Urinary bladder (tissue), 4 donors: ENCODE results near the gene KIFC3. TPM values are rescaled to one million over a fixed set of nuclear protein-coding genes. Genes with fewer than 3 reads are reported as not detected.
"Not testable (repeated sequence)": the region's sequence is repeated elsewhere in the genome, so short reads cannot be mapped to it uniquely, and the experiment has no call there.

Source experiments
- DNase-seq: peaks from one replicate; pipeline ENCODE4 v3.0.0-alpha.2; 2015; ENCODE audit errors: extremely low spot score
- H3K27ac ChIP-seq: one replicate; pipeline ENCODE4 v1.5.1; 2013; ENCODE audit warnings: low read depth, mild to moderate bottlenecking, moderate library complexity
- H3K36me3 ChIP-seq: one replicate; pipeline ENCODE4 v1.6.1; 2013; ENCODE audit warnings: mild to moderate bottlenecking, moderate library complexity; ENCODE audit not compliant: insufficient read depth
- H3K4me1 ChIP-seq: one replicate; pipeline ENCODE4 v1.6.1; 2013; ENCODE audit warnings: mild to moderate bottlenecking, moderate library complexity; ENCODE audit not compliant: insufficient read depth
- H3K4me3 ChIP-seq: one replicate; pipeline ENCODE4 v1.5.1; 2013; ENCODE audit warnings: low read depth, low read length
- WGBS: extraction: QIAGEN DNeasy Blood & Tissue Kit; methylation state at CpG from one replicate; pipeline ENCODE4 v1.1.7; 2013; 5-methylcytosine and 5-hydroxymethylcytosine counted together
- polyA plus RNA-seq: library from polyadenylated mRNA; stranded (reverse); fragments of 200-250 nt; gene quantifications from one replicate; pipeline ENCODE4 v1.2.3, GENCODE V29; 2013
- total RNA-seq: library from RNA; depleted of rRNA; stranded (reverse); fragments of >200 nt; gene quantifications from one replicate; pipeline ENCODE4 v1.2.3, GENCODE V29; 2014
- donor health status: healthy with polysubstance abuse.
- donor health status: healthy.

KIFC3 gene
- total and polyA plus RNA-seq, 2 donors: 22.7 to 23.7 TPM

DNA sequence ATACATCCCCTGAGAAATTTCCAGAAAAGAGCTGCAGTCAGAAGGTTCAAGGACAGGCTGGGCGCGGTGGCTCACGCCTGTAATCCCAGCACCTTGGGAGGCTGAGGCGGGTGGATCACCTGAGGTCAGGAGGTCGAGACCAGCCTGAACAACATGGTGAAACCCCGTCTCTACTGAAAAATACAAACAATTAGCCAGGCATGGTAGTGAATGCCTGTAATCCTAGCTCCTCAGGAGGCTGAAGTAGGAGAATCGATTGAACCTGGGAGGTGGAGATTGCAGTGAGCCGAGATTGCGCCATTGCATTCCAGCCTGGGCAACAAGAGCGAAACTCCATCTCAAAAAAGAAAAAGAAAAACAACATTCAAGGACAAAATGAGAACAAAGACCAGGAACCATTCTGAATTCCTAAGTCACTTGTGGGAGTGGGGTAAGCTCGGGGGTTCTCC is 19.7 kb downstream of the KIFC3 start:
- not testable (repeated sequence) for DNase-seq, H3K4me1 ChIP-seq, H3K27ac ChIP-seq, H3K36me3 ChIP-seq, H3K4me3 ChIP-seq
- WGBS: 92% methylated on average over 11 of the region's 11 CpGs

DNA sequence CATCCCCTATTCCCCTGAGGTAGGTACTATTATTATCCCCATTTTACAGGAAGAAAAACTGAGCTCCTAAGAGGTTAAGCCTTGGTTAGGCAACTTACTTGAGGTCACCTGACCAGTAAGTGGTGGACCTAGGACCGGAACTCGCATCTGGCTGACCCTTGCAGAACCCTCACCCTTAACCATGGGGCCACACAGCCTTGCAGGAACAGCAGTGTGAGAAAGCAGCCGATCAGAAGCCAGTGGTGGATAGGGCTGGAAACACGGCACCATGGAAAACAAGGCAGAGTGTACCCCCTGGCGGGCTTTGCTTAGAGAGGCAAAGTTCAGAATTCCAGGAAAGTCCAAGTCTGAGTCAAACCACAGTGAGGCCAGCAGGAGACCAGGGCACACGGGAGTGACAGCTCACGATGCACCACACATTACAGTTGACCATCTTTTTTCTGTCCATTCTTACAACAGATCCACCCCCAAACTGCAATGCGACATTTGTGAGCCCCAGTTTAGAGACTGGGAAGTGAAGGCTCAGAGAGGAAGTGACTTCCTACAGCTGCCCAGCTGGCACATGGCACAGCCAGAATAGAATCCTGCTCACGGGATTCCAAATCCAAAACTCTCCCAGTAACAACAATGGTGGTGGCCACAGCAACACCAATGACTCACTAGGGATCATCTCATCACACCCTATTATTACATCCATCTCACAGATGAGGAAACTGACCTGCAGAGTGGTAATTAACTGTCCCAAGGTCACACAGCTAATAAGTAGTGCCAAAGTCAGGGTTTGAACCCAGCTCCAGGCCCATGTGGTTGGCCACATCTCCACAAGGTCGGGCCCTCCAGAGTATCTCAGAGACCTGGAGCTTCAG is 20.3 kb downstream of the KIFC3 start:
- Histone ChIP-seq H3K36me3 (no peaks in the 10 kb centered on the region), H3K4me3 (no peak overlapping the region), H3K4me1 (no peaks in the 10 kb centered on the region), H3K27ac (no peak overlapping the region)
- no peak for DNase-seq
- WGBS: 93% methylated on average over 10 of the region's 10 CpGs

DNA sequence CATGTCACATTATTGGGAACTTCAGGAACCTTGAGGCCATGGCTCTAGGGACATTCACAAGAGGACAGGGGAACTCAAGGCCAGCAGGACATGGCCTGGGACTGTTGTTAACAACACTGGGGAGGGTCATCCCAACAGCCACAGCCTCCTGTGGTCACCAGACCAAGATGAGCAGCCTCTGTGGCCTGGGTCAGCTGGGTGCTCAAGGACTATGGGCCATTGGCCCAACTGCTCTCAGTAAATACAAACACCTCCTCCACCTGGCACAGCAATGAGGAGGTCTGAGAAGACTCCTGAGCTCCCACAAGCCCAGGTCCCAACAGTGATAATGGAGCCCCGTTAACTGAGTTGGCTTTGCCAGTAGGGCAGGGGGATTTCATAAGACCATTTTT is 20.9 kb downstream of the KIFC3 start:
- 46% methylated on average over 1 of the region's 1 CpG for WGBS
- no peak for DNase-seq
- Histone ChIP-seq H3K36me3 (no peaks in the 10 kb centered on the region), H3K27ac (no peak overlapping the region), H3K4me1 (no peaks in the 10 kb centered on the region), H3K4me3 (no peak overlapping the region)

DNA sequence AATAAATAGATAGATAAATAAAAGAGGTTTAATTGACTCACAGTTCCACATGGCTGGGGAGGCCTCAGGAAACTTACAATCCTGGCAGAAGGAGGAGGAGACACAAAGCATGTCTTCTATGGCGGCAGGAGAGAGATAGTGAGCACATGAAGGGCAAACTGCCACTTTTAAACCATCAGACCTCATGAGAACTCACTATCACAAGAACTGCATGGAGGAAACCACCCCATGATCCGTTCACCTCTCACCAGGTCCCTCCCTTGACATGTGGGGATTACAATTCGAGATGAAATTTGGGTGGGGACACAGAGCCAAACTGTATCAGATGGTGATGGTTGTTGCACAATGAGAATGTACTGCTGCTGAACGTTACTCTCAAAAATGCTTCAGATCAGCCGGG is 22.5 kb downstream of the KIFC3 start:
- H3K4me1 ChIP-seq, H3K36me3 ChIP-seq, H3K27ac ChIP-seq, DNase-seq, H3K4me3 ChIP-seq: not testable (repeated sequence)
- WGBS: 88% methylated on average over 5 of the region's 5 CpGs

DNA sequence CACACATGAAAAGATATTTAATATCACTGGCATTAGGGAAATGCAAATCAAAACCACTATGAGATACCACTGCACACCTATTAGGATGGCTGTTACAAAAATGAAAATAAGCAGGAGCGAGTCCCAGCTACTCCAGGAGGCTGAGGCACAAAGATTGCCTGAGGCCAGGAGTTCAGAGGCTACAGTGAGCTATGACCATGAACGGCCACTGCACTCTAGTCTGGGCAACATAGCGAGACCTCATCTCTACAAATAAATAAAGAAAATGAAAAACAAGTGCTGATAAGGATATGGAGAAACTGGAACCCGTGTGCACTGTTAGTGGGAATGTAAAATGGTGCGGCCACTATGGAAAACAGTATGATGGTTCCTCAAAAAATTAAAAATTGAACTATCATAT is 23.6 kb downstream of the KIFC3 start:
- no peaks in the 10 kb centered on the region for H3K36me3 ChIP-seq
- WGBS: 91% methylated on average over 5 of the region's 5 CpGs
- no peak for DNase-seq
- H3K4me1 ChIP-seq: no peaks in the 10 kb centered on the region
- no peak overlapping the region for H3K27ac ChIP-seq
- H3K4me3 ChIP-seq: no peak overlapping the region

DNA sequence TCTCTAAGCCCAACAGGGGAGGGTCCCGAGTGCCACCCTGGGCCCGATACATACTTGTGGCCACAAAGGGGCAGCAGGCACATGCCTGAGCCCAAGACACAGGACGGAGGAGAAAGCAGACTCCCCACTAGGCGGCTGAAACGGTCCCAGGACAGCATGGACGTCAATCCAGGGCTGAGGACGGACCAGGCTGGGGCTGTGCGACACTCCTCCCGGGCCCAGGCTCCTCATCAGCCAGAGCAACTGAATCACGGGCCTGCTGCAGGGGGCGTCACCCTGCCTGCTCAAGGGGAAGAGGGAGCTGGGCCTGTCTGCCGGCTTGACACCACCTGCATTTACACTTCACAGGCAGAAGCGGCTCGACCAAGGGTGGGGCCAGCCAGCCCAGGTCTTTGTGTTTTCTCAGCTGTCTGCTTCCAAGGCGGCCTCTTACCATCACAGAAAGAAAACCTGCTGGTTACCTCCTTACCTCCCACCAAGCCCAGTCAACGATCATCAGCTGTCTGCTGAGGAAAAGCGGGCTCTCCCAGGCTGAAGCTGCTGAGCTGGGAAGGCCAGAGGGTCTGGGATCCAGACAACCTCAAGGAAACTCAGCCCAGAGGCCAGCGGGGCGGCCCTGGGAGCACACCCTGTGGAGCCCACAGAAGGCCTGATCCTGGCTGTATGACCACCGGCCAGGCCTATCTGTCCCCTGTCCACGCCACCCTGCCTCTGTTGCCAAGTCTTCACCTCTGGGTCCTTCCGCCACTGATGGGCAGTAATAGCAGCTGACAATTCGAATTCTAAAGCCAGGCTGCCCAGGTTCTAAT is 26.4 kb downstream of the KIFC3 start:
- WGBS: 65% methylated on average over 23 of the region's 23 CpGs
- H3K36me3 ChIP-seq: no peaks in the 10 kb centered on the region
- no peak for DNase-seq
- no peak overlapping the region for H3K4me3 ChIP-seq
- H3K4me1 ChIP-seq: no peaks in the 10 kb centered on the region
- no peak overlapping the region for H3K27ac ChIP-seq

DNA sequence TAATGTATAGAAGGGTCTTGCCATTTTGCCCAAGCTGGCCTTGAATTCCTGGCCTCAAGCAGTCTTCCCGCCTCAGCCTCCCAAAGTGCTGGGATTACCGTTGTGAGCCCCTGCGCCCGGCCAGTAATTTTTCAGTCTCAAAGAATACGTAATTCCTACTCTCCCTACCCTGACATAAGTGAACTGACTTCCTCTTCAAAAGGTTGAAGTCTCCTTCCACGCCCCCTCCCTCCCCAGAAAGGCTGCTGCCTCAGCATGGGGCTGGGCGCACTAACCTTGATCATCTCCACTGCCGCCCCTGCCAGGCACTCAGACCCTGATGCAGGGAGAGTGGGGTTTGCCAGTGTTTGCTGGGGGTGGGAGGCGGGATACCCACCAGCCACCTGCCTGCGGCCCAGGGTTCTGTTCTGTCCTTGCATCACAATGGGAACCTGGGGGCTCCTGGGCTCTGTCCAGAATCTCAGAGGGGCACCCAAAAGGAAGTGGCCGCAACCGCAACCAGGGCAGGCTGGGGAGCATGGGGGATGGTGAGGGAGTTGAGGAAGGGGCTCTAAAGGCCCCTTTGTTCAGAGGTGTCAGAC is 27.5 kb downstream of the KIFC3 start:
- no peaks in the 10 kb centered on the region for H3K4me1 ChIP-seq
- H3K36me3 ChIP-seq: no peaks in the 10 kb centered on the region
- 94% methylated on average over 12 of the region's 12 CpGs for WGBS

DNA sequence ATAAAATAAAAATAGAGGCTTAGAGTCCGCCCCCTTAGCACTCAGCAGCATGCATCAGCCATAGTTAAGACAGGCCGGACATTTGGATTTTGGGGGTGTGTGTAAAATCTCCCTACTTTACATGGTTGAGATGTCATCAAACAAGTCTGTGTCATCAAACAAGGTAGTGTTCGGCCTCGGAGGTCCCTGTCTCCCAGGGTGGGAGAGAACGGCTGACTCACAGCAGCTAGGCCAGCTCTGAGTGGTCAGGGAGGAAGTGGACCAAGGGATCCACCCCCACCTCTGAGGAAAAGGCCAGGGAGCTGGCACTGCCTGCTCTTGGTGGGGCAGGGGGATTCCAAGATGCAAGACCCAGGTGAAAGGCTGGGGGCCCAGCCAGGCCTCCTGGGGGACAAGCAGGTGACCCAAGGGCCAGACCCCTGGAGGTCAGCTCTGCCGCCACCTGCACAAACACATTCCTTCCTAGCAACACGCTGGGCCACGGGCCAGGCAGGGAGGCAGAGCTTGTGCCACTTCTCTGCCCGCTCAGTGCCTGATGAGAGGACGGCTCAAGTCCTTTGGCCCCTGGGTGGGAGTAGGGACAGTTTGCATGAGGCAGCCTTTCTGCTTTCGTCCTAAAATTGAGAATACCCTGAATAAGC is 28.5 kb downstream of the KIFC3 start:
- no peak for DNase-seq
- Histone ChIP-seq H3K4me1 (no peaks in the 10 kb centered on the region), H3K27ac (no peak overlapping the region), H3K4me3 (no peak overlapping the region), H3K36me3 (no peaks in the 10 kb centered on the region)
- 88% methylated on average over 11 of the region's 11 CpGs for WGBS

More for the DNA sequence above, 27.5 kb downstream of the KIFC3 start:
- Histone ChIP-seq H3K27ac (no peak overlapping the region), H3K4me3 (no peak overlapping the region)
- DNase-seq: no peak

DNA sequence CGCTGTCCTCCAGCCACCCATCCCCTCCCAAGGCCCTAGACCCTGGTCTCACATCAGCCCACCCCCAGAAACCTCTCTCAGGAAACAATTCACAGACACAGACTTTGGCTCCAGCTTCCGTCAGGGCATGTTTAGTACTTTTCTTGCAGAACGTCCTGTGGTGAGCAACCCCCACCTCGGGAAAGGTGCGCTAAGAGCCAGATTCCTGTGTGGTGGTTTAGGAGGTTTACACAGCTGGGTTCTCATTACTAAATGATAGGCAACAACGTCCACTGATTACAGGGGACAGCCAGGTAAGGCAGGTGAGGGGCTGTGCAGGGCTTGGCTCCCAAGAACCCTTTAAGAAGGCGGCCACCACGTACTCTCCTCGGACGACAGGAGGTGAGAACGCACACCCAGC is 29.3 kb downstream of the KIFC3 start:
- H3K4me1 ChIP-seq: no peaks in the 10 kb centered on the region
- no peak overlapping the region for H3K27ac ChIP-seq
- 84% methylated on average over 11 of the region's 11 CpGs for WGBS
- no peaks in the 10 kb centered on the region for H3K36me3 ChIP-seq
- DNase-seq: no peak
- H3K4me3 ChIP-seq: no peak overlapping the region

DNA sequence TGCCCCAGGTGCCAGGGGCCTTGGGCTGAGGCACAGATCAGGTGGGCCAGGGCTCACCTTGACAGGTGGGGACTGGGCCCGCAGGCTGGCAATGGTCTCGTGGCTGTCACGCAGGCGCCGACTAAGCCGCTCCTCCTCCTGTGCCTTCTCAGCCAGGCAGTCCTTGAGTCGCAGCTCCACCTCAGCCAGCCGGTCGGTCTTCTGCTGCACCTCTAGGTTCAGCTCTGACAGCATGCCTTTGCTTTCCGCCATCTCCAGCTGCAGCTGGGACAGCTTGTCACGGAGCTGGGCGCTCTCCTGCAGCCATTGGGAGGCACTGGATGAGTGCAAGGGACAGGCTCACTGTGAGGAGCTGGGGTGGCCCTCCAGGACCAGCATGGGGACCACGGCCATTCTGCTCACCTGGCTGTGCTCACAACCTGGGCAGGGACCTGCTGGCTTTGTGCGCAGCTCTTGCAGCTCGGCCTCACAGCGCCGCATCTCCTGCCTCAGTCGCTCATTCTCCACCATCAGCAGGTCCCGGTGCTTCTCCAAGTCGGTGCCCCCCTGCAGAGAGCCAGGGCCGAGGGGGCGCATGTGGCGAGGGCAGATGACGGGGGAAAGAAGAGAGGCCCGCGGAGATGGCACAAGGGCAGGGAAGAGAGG is 31.0 kb downstream of the KIFC3 start:
- no peak overlapping the region for H3K27ac ChIP-seq
- no peak for DNase-seq
- H3K4me3 ChIP-seq: no peak overlapping the region
- no peaks in the 10 kb centered on the region for H3K36me3 ChIP-seq
- 93% methylated on average over 26 of the region's 26 CpGs for WGBS
- no peaks in the 10 kb centered on the region for H3K4me1 ChIP-seq

DNA sequence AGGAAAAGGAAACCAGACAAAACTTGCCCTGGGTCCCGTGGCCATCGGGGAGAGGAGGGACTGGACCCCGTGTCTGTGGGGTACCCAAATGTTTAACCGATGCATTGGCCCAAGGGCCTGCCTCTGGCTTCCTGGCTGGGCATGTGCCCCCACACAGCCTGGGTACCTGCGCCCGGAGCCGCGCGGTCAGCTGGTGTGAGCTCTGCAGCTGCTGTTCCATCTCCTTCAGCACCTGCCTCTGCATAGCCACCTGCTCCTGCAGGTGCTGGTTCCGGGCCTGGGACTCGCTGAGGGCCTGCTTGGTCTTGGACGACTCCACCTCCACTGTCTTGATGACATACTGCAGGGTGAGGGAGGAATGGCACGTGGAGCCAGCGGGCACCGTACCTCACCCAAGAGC is 31.9 kb downstream of the KIFC3 start:
- H3K27ac ChIP-seq: no peak overlapping the region
- H3K4me3 ChIP-seq: no peak overlapping the region
- no peak for DNase-seq
- no peaks in the 10 kb centered on the region for H3K4me1 ChIP-seq
- 93% methylated on average over 15 of the region's 15 CpGs for WGBS
- no peaks in the 10 kb centered on the region for H3K36me3 ChIP-seq

DNA sequence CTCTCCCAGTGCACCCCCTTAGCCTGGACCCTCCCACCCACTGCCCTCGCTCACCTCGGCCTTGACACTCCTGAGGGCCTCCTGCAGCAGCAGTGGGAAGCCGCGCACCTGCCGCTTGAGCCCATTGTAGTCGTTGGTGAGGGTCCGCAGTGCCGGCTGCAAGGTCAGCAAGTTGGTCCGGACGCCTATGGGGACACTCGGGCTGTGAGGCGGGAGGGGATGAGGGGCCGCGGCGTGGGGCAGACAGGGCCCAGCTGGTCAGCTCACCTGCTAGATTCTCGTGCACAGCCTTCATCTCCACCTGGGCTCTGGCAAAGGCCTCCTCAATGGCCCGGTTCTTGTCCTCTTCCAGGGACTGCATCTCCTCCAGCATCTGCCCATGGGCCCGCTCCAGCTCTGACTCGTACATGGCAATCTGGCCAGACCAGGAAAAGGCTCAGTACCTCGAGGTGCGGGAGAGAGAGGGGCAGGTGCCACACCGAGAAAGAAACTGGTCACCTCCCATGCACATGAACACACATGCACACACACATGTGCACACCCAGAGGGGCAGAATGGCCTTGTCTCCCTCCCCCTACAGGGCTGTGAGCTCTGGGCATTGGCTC is 32.6 kb downstream of the KIFC3 start:
- no peak overlapping the region for H3K4me3 ChIP-seq
- no peaks in the 10 kb centered on the region for H3K36me3 ChIP-seq
- 94% methylated on average over 22 of the region's 22 CpGs for WGBS
- DNase-seq: no peak
- no peak overlapping the region for H3K27ac ChIP-seq
- no peaks in the 10 kb centered on the region for H3K4me1 ChIP-seq
